Lower lobe of right lung (tissue), 2 donors: ENCODE results near the gene DNAH1. TPM values are rescaled to one million over a fixed set of nuclear protein-coding genes. Genes with fewer than 3 reads are reported as not detected.

Source experiments
- ATAC-seq, 2 donors: fragments of 200-7000 bp; cut with Tn5 transposase; one replicate each; pipeline ENCODE4 v1.9.1; 2020 to 2022; ENCODE audit warnings: mild to moderate bottlenecking in 2 of 2, moderate library complexity in 2 of 2
- DNase-seq: peaks from one replicate; pipeline ENCODE4 v3.0.0-alpha.2; 2020
- H3K27ac ChIP-seq: fragments of 200-600 bp; one replicate; pipeline ENCODE4 v1.8.0; 2022
- H3K27me3 ChIP-seq: fragments of 200-600 bp; one replicate; pipeline ENCODE4 v1.8.0; 2022; ENCODE audit warnings: low read depth
- H3K36me3 ChIP-seq: fragments of 200-600 bp; one replicate; pipeline ENCODE4 v1.8.0; 2022; ENCODE audit warnings: mild to moderate bottlenecking
- H3K4me1 ChIP-seq: fragments of 200-600 bp; one replicate; pipeline ENCODE4 v1.8.0; 2022
- H3K4me3 ChIP-seq: fragments of 200-600 bp; one replicate; pipeline ENCODE4 v1.8.0; 2022; ENCODE audit warnings: mild to moderate bottlenecking
- H3K9me3 ChIP-seq: fragments of 200-600 bp; one replicate; pipeline ENCODE4 v1.8.0; 2022
- intact Hi-C: fragments of 100-400 bp; cut with DNase I; formaldehyde crosslinking; loops from one replicate; pipeline ENCODE4 v1.11.0; 2022
- total RNA-seq: library from RNA; stranded (reverse); fragmentation: NEBNext Ultra II Directional; extraction: Animal tissue kit (Norgen Biotek cat#: 25700); gene quantifications from one replicate; pipeline ENCODE4 v1.2.1, GENCODE V29; 2021
- TF ChIP-seq, protein P1 (sequence below): fragments of 200-600 bp; IDR thresholded peaks from one replicate; pipeline ENCODE4 v1.8.0; 2022; ENCODE audit warnings: antibody characterized with exemption, mild to moderate bottlenecking
- donor health status: DM: no; HTN: yes; CAD: no; lungs with severe emphysema.

DNAH1 gene
- total RNA-seq, 1 donor from 2014 or later, result 16.4 TPM

DNA sequence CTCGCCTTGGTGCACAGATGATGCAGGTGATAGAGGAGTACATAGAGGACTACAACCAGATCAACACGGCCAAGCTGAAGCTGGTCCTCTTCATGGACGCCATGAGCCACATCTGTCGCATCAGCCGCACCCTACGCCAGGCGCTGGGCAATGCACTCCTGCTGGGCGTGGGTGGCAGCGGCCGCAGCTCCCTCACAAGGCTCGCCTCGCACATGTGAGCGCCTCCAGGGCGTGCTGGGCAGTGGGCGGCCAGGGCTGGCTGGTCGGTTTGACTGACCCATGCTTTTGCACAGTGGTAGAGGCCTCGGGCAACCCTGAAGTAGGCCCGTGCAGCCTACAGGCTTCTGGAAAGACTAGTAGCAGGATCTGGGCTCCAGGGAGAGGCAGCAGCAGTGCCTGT is 65.5 kb downstream of the DNAH1 start:
- H3K4me3 ChIP-seq, result no peak overlapping the region
- no peaks in the 10 kb centered on the region for H3K36me3 ChIP-seq
- no peak for ATAC-seq
- H3K27ac ChIP-seq, result no peak overlapping the region
- no peaks in the 10 kb centered on the region for H3K9me3 ChIP-seq
- no peaks in the 10 kb centered on the region for H3K27me3 ChIP-seq
- no peak for DNase-seq
- H3K4me1 ChIP-seq, result no peaks in the 10 kb centered on the region
- TF ChIP-seq, protein P1, sequence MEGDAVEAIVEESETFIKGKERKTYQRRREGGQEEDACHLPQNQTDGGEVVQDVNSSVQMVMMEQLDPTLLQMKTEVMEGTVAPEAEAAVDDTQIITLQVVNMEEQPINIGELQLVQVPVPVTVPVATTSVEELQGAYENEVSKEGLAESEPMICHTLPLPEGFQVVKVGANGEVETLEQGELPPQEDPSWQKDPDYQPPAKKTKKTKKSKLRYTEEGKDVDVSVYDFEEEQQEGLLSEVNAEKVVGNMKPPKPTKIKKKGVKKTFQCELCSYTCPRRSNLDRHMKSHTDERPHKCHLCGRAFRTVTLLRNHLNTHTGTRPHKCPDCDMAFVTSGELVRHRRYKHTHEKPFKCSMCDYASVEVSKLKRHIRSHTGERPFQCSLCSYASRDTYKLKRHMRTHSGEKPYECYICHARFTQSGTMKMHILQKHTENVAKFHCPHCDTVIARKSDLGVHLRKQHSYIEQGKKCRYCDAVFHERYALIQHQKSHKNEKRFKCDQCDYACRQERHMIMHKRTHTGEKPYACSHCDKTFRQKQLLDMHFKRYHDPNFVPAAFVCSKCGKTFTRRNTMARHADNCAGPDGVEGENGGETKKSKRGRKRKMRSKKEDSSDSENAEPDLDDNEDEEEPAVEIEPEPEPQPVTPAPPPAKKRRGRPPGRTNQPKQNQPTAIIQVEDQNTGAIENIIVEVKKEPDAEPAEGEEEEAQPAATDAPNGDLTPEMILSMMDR, result no peak
- intact Hi-C loops, result no loop called here

DNA sequence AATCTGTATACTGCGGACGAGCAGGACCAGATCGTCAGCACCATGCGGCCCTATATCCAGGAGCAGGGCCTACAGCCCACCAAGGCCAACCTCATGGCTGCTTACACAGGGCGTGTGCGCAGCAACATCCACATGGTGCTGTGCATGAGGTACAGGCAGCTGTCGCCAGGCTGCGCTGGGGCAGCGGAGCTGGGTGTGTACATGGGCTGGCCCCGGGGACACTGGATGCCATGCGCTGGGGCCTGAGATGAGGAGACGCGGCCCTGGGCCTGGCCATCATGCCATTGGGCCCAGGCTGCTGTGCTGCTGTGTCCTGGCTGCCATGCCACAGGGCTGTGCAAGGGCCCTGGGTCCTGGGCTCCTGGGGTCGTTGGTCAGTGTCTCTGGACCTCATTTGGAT is 67.3 kb downstream of the DNAH1 start:
- Histone ChIP-seq H3K27me3 (no peaks in the 10 kb centered on the region), H3K36me3 (no peaks in the 10 kb centered on the region), H3K27ac (no peak overlapping the region), H3K4me1 (no peaks in the 10 kb centered on the region), H3K4me3 (no peak overlapping the region), H3K9me3 (no peaks in the 10 kb centered on the region)
- intact Hi-C loops, result no loop called here
- TF ChIP-seq, protein P1, result no peak
- DNase-seq (no peak), ATAC-seq (no peak)

DNA sequence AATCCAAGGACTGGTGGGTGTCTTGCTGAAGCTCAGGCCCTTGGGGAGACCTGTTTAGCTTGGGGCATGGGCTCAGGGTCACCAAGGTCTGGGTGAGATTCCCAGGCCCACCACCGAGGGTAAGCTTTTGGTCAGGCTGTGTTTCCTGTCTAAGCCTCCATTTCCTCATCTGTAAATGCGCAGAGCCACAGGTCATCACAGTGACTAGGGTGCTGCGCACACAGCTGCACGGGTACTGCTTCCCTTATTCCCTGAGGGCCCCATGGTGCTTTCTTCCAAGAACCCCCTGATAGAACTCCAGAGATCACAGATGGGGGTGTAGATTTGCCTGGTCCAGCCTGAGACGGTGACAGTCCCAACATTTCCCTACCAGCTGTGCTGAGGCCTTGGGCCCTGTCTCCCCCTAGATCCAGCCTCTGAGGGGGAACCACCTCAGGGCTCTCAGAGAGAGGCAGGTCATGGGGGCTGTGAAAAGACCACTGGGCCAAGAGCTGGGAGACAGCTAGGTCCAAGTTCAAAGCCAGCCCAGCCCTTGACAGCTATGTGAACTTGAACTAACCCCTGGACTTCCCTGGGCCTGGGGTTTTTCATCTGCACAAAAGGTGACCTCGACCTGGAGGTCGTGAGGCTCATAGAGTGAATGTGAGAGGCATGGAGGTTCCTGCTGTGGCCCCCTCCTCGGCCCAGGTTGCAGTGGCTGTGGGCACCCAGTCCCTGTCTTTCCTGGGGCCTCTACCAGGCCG is 68.1 kb downstream of the DNAH1 start:
- no peak for ATAC-seq
- intact Hi-C loops, result no loop called here
- no peak overlapping the region for H3K4me3 ChIP-seq

DNA sequence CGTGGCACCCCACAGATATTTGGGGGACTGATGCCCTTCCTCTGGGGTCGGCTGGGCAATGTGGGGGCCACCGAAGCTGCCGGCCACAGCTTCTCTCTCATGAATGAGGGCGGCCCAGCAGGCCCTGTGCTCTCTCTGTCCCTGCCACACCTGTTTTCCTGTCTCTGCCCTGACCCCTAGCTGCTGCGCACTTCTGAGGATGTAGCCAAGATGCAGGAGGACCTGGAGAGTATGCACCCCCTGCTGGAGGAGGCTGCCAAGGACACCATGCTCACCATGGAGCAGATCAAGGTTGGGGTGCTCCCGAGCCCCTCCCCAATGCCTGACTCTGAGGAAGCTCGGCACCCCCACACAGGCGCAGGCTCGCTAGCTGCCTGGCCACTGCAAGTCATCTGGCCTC is 69.0 kb downstream of the DNAH1 start:
- TF ChIP-seq, protein P1, result no peak
- Histone ChIP-seq H3K4me3 (no peak overlapping the region), H3K36me3 (no peaks in the 10 kb centered on the region), H3K27ac (no peak overlapping the region), H3K4me1 (no peaks in the 10 kb centered on the region), H3K9me3 (no peaks in the 10 kb centered on the region), H3K27me3 (no peaks in the 10 kb centered on the region)
- ATAC-seq, result no peak
- DNase-seq, result no peak
- intact Hi-C loops, result no loop called here

More for the DNA sequence above, 68.1 kb downstream of the DNAH1 start:
- Histone ChIP-seq H3K27me3 (no peaks in the 10 kb centered on the region), H3K4me1 (no peaks in the 10 kb centered on the region), H3K36me3 (no peaks in the 10 kb centered on the region), H3K9me3 (no peaks in the 10 kb centered on the region), H3K27ac (no peak overlapping the region)
- TF ChIP-seq, protein P1, result no peak
- DNase-seq, result no peak

DNA sequence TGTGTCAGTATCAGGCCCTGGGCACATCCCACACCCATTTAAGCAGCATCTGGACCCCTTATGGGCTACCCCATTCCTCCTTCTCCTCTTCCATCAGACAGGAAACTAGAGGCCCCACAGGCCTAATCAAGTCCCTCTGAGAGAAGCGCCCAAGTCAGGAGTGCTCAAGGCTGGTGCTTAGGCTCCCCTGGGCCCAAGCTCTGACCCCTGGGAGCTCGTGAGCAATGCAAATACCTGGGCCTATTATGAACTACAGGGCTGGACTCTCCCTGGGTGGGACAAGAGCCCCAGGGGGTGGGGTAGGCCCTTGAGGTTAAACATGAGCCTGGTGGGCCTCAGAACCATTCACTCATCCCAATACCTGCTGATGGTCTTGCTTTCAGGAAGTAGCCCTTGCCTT is 71.4 kb downstream of the DNAH1 start:
- ATAC-seq, result no peak
- H3K4me3 ChIP-seq, result no peak overlapping the region
- no peaks in the 10 kb centered on the region for H3K4me1 ChIP-seq
- TF ChIP-seq, protein P1, result no peak
- no peaks in the 10 kb centered on the region for H3K9me3 ChIP-seq
- intact Hi-C loops, result no loop called here
- no peak overlapping the region for H3K27ac ChIP-seq
- DNase-seq, result no peak
- H3K36me3 ChIP-seq, result peaks cover 10% of the 10 kb centered on the region
- no peaks in the 10 kb centered on the region for H3K27me3 ChIP-seq
